IPS DF 4.7 (cell line): ENCODE results near the gene RND1.
A peak's percentile ranks its signal among the peaks of the same experiment; 100 is the strongest.
"Not testable (repeated sequence)": the region's sequence is repeated elsewhere in the genome, so short reads cannot be mapped to it uniquely, and the experiment has no call there.

Experiments used
- DNase-seq: peaks from one replicate; pipeline ENCODE4 v3.0.0-alpha.2; 2013; ENCODE audit warnings: low spot score; ENCODE audit errors: extremely low read depth

RND1 gene

DNA sequence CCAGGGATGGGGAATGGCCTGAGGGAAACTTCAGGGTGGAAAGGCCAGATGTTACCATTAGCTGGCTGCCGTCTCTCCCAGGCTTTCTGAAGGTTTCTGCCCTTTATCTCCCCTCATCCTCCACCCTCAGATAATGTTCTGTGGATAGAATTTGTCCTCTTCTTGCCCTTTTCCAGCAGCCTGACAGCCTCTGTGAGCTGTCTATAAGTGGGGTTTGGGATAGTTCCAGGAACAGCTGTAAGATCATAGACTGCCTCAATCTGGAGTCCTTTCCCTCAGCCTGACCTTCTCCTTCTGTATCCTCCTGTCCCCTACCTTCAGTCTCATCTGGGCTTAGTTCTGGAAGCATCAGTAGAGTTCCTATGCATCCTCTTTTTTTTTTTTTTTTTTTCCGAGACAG, 2.8 kb upstream of the RND1 start:
- no peak for DNase-seq

DNA sequence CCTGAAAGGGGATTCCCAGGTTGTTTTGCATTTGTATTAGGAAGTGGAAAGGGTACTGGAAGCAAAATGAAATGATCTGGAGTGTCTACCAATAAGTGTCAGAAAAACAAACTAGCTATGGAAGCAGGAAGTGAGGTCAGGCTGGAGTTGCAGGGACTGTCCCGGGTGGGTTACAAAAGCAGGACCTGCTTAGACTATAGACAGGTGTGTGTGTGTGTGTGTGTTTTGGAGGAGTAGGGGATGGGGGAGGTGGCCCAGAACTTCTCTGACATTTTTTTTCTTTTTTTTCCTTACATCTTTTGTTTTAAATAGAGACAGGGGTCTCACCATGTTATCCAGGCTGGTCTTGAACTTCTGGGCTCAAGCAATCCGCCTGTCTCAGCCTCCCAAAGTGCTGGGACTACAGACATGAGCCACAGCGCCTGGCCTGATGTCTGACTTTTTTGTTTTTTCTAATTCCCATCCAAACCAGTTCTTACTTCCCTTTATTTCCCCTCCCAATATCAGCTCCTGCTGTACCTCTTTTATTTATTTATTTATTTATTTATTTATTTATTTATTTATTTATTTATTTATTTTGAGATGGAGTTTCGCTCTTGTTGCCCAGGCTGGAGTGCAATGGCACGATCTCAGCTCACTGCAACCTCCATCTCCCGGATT, 512 bp upstream of the RND1 start:
- DNase-seq = no peak

DNA sequence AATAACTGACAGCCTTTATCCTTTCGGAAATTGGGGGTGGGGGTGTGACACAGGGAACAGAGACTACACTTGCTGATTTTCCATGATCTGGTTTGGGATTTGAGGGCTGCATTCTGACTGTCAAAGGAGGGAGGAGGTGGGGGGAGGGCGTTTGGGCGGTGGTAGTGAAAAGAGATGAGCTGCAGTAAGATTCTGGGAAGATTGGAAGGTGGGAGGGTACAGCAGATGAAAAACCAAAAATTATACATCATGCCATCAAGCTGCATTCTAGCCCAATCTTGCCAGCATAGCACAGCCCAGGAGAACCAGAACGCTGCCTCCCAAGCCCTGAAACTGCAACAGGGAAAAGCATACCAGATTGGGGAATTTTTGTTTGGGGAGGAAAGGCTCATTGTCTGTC, 2.4 kb downstream of the RND1 start:
- DNase-seq = no peak

DNA sequence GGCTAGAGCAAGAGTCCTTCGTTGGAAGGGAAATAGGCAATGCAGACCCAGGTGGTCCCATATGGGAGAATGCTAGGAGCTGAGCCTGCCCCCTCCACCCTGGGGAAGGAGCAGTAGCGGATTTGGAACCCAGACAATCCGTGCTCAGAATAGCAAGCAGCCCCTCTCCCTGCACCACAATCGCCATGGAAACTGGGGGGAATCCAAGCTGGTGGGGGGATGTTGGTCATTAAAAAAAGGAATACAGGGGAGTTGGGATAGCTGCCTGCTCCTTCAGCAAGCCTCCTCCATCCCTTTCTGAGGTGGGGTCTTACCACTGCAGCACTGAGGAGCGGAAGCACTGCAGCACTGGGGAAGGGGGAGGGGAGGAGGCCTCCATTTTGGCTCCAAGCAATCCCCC, 2.9 kb downstream of the RND1 start:
- DNase-seq = no peak

DNA sequence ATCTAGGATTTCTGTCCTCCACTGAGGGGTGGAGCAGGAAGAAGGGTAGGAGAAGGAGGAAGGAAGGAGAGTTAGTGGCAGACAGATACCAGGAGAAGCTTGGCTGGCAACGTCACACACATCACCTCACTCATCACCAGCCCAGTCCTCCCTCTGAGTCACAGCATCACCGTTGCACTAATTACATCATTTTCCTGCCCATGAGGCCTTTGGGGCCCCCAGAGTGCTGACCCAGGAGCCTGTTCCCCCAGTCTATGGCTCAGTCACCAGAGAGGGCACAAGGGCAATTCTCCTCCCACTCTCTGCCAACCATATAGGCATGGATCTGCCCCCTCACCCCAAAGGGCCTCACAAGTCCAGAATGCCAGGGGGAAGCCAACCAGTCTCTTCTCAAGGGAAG, 4.6 kb downstream of the RND1 start:
- no peak for DNase-seq

DNA sequence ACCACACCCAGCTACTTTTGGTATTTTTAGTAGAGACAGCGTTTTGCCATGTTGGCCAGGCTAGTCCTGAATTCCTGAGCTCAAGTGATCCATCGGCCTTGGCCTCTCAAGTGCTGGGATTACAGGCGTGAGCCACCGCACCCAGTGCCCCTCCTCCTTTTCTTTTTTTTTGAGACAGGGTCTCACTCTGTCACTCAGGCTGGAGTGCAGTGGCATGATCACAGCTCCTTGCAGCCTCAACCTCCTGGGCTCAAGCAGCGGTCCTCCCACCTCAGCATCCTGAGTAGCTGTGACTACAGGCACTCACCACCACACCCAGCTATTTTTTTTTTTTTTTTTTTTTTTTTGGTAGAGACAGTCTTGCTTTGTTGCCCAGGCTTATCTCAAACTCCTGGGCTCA, 5.4 kb downstream of the RND1 start:
- not testable (repeated sequence) for DNase-seq

DNA sequence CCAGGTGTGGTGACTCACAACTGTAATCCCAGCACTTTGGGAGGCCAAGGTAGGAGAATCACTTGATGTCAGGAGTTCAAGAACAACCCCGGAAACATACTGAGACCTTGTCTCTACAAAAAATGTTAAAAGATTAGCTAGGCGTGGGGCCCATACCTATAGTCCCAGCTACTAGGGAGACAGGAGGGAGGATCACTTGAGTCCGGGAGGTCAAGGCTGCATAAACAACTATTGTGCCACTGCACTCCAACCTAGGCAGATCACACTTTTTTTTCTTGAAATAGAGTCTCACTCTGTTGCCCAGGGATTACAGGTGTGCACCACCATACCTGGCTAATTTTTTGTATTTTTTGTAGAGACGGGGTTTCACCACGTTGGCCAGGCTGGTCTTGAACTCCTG, 6.1 kb downstream of the RND1 start:
- no peak for DNase-seq

DNA sequence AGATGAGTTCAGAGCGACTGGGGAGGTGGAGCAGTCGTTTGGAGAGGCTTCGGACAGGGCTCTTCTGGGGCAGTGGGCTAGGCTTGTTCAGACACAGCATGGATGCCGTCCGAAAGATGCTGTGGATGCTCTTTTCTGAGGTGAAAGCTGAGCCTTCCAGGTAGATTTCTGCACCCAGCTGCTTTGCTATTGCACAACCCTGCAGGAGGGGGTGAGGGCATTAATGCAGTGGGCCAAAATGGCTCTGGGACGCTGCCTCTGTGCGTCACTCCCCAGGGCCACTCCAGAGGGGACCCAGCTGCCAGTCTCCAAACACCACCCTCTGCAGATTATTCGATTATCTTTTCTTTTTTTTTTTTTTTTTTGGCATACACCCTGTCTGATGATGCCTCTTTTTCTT, 7.6 kb downstream of the RND1 start:
- DNase-seq = no peak

DNA sequence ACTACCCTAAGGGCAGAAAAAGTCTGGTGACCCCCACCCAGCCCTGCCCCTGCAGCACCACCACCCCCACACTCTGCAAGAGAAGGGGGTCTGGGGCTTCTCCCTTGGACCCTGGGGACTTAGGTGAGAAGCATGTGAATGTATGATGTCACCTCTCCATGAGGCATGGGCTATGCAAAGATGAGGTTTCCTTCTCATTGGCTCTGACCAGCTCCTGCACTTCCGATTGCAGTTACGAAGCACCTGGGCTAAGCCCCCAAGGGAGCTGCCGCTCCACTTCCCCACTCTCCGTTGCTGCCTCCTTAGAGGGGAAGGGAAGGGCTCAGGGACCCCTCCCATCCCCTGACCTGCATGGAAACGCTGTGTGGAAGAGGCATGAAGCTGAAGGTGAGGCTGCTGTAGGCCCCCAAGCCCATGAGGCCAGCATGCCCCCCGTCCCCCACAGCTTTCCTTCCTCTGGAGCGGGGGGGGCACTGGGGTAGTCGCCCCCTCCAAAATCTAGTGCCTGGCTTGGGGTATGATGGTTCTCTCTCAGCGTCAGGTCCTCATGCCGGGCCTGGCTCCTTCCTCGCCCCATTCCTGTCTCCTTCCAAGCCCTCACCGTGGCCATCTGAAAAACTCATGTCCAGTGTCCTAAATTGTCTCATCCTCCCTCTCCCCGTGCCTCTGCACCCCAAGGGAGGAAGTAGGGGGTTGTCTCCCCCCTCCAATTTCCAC, 8.2 kb downstream of the RND1 start:
- no peak for DNase-seq

DNA sequence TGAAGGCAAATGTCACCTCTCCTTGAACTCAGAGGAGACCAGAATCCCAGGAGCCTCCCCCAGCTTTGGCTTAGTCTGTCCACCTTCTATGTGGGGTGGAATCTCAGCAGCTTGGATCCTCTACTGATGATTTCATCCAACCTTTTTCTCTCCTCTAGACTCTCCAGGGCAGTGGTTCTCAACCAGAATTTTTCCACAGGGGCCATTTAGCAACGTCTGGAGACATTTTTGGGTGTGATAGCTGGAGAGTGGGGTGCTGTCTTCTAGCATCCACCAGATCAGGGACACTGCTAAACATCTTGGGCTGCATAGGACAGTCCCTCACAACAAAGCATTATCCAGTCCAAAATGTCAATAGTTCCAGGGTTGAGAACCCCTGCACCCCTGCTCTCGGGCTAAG, 9.3 kb downstream of the RND1 start:
- DNase-seq = no peak

DNA sequence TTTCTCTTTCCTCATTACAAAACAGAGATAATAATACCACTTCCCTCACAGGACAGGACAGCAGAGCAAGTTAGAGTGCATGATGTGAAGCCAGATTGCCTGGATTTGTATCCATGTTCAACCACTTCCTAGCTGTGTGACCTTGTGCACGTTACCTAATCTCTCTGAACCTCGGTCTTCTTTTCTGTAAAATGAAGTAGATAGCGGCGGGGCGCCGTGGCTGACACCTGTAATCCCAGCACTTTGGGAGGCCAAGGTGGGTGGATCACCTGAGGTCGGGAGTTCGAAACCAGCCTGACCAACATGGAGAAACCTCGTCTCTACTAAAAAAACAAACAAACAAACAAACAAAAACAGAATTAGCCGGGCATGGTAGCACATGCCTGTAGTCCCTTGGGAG, 10.7 kb downstream of the RND1 start:
- DNase-seq = not testable (repeated sequence)

DNA sequence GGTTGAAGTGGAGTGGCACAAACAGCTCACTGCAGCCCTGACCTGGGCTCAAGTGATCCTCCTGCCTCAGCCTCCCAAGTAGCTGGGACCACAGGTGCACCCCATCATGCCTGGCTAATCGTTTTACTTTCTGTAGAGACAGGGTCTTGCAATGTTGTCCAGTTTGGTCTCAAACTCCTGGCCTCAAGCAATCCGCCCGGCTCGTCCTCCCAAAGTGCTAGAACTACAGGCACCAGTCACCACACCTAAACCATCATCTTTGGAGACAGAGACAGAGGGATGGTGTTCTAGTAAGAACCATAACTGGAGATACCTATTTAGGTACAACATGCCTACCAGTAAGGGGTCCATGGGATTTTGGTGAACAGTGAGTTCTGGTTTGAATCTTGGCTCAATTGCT, 11.2 kb downstream of the RND1 start:
- DNase-seq = no peak

DNA sequence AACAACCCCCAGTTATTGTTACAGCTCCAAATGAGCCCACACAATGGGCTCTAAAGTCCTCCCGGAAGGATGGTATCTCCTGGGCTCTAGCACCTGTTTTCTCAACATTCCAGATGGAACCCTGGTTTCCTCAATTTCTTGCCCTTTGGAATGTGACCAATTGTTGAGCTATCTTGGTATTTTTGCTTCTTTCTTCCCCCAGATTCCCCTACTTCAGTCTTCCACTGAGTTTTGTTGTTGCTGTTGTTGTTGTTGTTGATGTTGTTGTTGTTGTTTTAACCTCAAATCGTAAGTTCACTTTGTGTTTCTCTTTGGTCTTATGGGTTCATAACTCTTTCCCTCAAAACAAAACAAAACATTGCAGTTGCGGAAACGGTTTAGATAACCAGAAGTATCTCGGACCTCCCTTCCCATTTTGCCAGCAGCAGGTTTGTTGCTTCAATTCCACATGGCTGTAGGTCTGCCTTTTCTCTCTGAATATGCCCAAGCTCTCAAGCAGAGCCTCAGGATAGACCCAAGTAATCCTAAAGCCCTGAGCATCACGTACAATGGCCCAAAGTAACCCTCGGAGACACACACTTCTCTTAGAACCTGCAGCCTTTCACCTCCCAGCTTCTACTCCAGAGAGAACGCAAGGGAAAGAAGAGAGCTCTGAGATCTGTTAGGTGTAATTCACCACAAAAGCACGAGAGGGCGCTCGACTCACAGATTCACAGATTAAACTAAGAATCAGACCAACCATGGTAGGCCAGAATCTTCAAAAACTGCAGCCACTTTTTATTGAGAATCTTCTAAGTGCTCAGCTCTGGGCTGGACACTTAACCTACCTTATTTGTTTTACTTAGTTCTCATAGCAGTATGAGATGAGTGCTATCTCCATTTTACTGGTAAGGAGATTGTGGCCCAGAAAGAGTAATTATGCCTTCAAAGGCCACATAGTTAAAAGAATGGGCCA, 12.7 kb downstream of the RND1 start:
- no peak for DNase-seq

DNA sequence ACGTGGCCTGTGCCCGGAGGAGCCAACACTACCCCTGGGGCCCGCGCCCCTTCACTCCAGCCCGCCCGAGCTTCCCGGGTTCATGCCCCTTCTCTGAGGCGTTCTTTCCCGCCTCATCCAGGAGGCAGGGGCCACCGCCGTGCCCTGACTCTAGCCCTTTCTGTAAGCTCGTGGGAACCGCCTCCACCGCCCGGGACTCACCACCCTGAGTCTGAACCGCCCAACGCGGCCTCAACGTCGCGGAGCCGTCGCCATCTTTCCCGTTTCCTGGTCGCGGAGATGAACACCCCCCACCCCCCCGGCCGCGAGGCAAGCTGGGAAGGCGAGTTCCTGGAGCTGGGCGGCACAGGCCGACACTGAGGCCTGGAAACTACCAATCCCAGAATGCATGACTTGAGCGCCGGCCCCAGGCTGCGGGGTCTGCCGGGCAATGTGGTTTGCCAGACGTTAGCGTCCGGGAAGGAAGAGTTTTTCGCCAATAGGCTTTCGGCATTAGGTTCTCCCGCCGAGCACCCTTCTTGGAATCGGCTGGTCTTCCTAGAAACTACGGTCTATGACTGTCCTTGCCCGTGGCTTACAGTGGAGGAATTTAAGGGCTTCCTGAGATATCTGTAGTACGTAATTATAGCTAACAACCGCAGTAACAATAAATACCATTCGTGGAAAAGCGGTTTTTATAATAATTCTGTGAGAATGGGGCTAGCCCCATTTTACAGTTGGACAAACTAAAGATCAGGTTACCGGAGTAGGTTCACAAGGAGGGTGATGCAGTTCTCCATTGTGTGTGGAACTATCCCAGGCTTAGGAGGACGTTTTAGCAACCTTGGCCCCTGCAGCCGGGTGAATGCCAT, 13.6 kb downstream of the RND1 start, which contains the start of gene DDX23:
DDX23 (minus strand) TSS at position 281 of the 851 bp plus-strand sequence. CDS start 6,381 bp downstream, outside the sequence.
- peak; percentile 95 for DNase-seq

DNA sequence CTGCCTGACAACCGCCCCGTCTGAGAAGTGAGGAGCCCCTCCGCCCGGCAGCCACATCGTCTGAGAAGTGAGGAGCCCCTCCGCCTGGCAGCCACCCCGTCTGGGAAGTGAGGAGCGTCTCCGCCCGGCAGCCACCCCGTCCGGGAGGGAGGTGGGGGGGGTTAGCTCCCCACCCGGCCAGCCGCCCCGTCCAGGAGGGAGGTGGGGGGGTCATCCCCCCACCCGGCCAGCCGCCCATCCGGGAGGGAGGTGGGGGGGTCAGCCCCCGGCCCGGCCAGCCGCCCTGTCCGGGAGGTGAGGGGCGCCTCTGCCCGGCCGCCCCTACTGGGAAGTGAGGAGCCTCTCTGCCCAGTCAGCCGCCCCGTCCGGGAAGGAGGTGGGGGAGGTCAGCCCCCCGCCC, 23.6 kb downstream of the RND1 start:
- DNase-seq = not testable (repeated sequence)

DNA sequence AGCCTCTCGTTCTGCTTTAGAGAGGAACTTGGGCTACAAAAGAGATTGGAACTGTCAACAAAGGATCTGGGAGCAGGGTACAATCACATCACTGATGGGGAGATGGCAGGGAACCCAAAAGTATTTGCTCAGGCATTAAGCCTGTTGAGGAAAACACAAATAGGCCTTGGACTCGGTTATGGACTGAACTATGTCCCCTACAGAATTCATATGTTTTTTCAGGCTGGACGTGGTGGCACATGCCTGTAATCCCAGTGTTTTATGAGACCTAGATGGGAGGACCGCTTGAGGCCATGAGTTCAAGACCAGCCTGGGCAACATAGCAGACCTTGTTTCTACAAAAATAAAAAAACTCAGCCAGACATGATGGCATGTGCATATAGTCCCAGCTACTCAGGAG, 27.6 kb downstream of the RND1 start:
- DNase-seq = no peak

DNA sequence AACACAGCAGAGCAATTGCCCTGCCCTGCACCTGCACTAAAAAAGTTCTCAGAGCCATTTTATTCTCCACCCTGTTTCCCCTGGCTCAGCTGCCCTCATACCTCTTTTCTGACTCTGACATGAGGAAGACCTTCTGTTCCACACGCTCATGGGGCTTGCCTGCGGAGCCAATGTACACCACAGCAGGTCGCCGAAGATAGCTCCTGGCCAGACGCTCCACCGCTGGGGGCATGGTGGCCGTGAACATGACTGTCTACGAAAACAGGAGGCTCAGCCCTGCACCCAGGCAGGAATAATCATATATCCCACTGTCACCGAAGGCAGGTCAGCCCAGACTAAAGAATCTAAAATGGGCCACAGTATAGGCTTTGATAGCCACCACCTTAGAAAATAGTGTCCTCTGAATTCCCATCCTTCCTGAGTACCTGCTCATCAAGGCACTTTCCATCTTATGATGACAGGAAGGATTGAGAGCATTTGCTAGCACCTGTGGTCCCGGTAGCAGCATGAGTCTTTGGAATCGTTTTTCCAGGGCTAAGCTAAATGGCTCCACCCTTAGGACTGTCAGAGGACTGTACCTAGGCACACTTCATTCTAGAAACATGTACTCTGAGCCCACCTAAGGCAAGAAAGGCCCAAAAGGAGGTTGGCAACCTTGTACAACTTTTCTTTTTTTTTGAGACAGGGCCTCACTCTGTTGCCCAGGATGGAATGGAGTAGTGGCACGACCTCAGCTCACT, 33.2 kb downstream of the RND1 start:
- no peak for DNase-seq

DNA sequence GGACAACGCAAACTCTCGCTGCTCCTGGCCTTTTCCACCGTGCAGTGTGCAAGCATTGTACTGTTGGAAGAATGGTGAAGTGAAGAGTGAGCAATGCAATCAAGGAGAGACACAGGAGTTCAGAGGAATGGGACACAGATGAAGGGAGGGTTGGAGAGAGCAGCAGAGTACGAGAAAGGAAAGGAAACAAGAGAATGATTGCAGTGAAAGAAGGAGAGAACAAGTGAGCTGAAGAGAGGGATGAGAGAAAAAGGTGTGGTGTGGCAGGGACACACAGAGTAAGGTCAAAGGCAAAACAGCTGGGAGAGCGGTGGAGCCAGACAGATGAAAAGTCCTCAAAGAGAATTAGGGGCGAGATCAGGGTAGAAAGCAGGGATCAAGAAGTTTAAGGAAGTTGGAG, 34.4 kb downstream of the RND1 start:
- DNase-seq = no peak

DNA sequence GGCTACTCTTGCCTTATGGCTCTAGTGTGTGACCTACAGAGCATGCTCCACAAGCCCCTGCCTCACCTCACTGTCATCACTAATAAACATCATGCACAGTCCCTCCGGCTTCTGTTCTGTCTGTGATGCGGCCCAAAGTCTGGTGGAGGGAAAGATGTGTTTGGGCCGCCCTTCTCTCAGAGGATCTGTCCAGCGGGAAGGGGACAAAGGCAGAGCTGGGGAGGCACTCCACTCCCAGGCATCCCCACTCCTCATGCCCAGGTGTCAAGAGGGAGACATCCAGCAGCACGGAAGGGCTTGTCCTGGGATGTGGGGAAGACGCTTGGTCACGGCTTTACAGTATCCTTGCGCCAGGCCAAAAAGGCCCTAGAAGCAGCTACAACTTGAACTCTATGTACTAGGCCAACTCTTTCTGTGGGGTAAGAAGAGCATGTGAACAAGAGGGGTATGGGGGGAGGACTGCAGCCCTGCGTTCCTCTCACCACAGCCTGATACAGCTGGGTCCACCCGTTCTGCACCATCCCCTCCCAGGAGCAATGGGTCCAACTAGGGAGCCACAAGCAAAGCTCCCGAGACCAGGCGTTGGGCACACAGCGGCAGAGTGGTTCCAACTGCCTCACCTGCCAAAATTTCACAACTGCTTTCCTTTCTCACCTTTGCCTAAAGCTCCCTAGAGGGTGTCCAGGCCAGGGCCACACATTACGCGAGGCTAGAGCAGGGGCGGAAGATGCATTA, 36.7 kb downstream of the RND1 start:
- DNase-seq = no peak

DNA sequence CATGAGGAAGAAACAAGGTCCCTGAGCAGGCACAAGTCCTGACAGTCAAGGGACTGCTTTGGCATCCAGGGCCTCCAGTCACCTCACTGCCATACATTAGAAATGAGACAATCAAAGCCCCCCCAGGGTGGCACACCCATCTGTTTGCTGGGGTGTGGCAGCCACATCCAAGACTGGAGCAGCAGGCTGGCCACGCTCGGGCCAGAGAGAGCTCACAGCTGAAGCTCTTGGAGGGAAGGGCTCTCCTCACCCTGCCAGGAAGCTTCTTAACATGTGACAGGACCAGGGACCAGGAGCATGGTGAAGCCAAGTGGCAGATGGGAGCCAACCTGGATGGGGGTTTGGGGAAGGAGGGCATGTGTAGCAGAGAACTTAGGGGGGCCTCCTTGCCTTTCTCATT, 37.4 kb downstream of the RND1 start:
- no peak for DNase-seq
